Dedifferentiated amniotic fluid mesenchymal stem cell (primary cell): ENCODE data around the gene ZNF10.

Experiments used
- DNase-seq: peaks from one replicate; pipeline ENCODE4 v3.0.0-alpha.2; 2016; ENCODE audit errors: extremely low spot score

ZNF10 gene

GRCh38 chr12:133201888-133202287 is 71.5 kb downstream of the ZNF10 start:
- DNase-seq, result no peak

GRCh38 chr12:133202493-133203343 is 72.3 kb downstream of the ZNF10 start:
- DNase-seq, result no peak

GRCh38 chr12:133203344-133204263 is 73.2 kb downstream of the ZNF10 start:
- DNase-seq, result no peak

- DNase-seq, result no peak
Measured at GRCh38 chr12:133204264-133204603, 73.8 kb downstream of the ZNF10 start.

GRCh38 chr12:133206390-133206789 is 76.0 kb downstream of the ZNF10 start:
- DNase-seq, result no peak
